Adrenal gland (tissue), 12 donors: ENCODE measurements around the gene ZAP70. TPM values are rescaled to one million over a fixed set of nuclear protein-coding genes. Genes with fewer than 3 reads are reported as not detected.

Source experiments
- DNase-seq, 7 donors: peaks; one replicate each; pipeline ENCODE4 v3.0.0-alpha.2; 2019 to 2020
- H3K27ac ChIP-seq, 5 donors: fragments of 200-600 bp; sonication (generic) in 4 of 5; 1 replicate in 3 of 5; 2 replicates in 2 of 5; pipeline versions ENCODE4 v1.5.1 to v1.8.0; 2016 to 2020; ENCODE audit warnings: mild to moderate bottlenecking in 1 of 5
- H3K27me3 ChIP-seq: fragments of 200-600 bp; 2 replicates; pipeline ENCODE4 v1.8.0; 2021
- H3K36me3 ChIP-seq, 2 donors: fragments of 200-600 bp; replicated peaks in 1 of 2; 1 replicate in 1 of 2; 2 replicates in 1 of 2; pipeline versions ENCODE4 v1.5.1 to v1.8.0; 2018 to 2022
- H3K4me1 ChIP-seq, 2 donors: fragments of 200-600 bp; replicated peaks in 1 of 2; 1 replicate in 1 of 2; 2 replicates in 1 of 2; pipeline versions ENCODE4 v1.5.1 to v1.8.0; 2018 to 2021
- H3K4me3 ChIP-seq, 4 donors: fragments of 200-600 bp; sonication (generic) in 3 of 4; one replicate each; pipeline ENCODE4 v1.5.1; 2016 to 2018
- H3K9me3 ChIP-seq, 3 donors: fragments of 200-600 bp; sonication (generic) in 1 of 3; replicated peaks in 1 of 3; 1 replicate in 2 of 3; 2 replicates in 1 of 3; pipeline versions ENCODE4 v1.5.1 to v1.8.0; 2016 to 2021
- POLR2A ChIP-seq, 2 donors: fragments of 450-650 bp; IDR thresholded peaks; one replicate each; pipeline ENCODE4 v1.6.1; 2017; ENCODE audit warnings: antibody characterized with exemption in 2 of 2, mild to moderate bottlenecking in 2 of 2, moderate library complexity in 1 of 2
- WGBS, 4 donors: extraction: QIAGEN DNeasy Blood & Tissue Kit in 2 of 4; methylation state at CpG; one replicate each; pipeline versions ENCODE4 v1.1.5 to v1.1.7; 2013 to 2017; 5-methylcytosine and 5-hydroxymethylcytosine counted together
- intact Hi-C, 2 donors: fragments of 100-400 bp; cut with DNase I; formaldehyde crosslinking; loops; one replicate each; pipeline versions ENCODE4 v1.14.1 to v1.15.0; 2022 to 2023
- polyA plus RNA-seq, 3 donors: library from polyadenylated mRNA; stranded (reverse); fragments of 200-250 nt in 2 of 3; fragments of 350-450 nt in 1 of 3; fragmentation: Illumina TruSeq in 1 of 3; extraction: RNeasy Lipid Tissue Mini Kit (QIAGEN cat#74804) in 1 of 3; gene quantifications; one replicate each; pipeline ENCODE4 v1.2.3, GENCODE V29; 2013 to 2014
- total RNA-seq, 9 donors: library from RNA; depleted of rRNA in 4 of 9; stranded (reverse); fragments of >200 nt in 4 of 9; fragments of 120-200 nt in 1 of 9; fragmentation: NEBNext Ultra II Directional in 1 of 9; extraction: Animal tissue kit (Norgen Biotek cat#: 25700) in 1 of 9; gene quantifications; one replicate each; pipeline versions ENCODE4 v1.1.0 to v1.2.4, GENCODE V29; 2013 to 2023
- TF ChIP-seq, protein P1 (sequence below), 6 experiments: fragments of 450-650 bp in 4 of 6; fragments of 200-600 bp in 2 of 6; sonication (generic) in 1 of 6; IDR thresholded peaks; 1 replicate in 5 of 6; 2 replicates in 1 of 6; pipeline versions ENCODE4 v1.5.1 to v1.8.0; 2016 to 2021; ENCODE audit warnings: antibody characterized with exemption in 6 of 6, mild to moderate bottlenecking in 2 of 6, moderate library complexity in 1 of 6
- donor health status: healthy with polysubstance abuse.
- donor health status: Bipolar disorder and iron deficiency.
- donor health status: DM: yes; HTN: yes; CAD: no.
- donor health status: DM: no; HTN: no; CAD: no.
- donor health status: DM: no; HTN: no; CAD: no.
- donor health status: DM: yes; HTN: yes; CAD: no.

The ZAP70 gene
- total and polyA plus RNA-seq, 12 donors = 0.33 to 8.3 (median 2.5) TPM

DNA sequence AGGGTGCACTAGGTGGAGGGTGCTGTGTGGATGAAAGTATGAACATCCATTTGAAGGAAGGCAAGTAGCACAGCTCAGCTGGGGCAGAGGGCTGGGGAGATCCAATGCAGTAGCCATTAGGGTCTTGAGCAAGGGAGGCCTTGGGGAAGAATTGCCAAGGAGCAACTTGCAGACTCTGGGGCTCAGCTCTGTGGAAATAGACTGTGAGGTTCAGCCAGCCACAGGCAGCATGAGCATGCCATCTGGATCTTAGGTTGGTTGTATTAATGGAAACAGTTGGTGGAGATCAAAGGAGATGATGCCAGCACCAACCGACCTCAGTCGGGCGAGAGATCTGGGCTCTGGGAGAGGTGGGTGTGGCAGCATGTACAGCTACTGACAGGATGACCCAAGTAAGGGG, 5.6 kb downstream of the ZAP70 start:
- Histone ChIP-seq H3K36me3 (no peaks in the 10 kb centered on the region), H3K27me3 (no peaks in the 10 kb centered on the region), H3K4me3 (no peak overlapping the region), H3K4me1 (no peaks in the 10 kb centered on the region), H3K27ac (no peak overlapping the region), H3K9me3 (no peaks in the 10 kb centered on the region)
- 61 to 80% (median 69%) methylated on average over 2 to 3 of the region's 3 CpGs for WGBS, 4 donors
- TF ChIP-seq, protein P1, sequence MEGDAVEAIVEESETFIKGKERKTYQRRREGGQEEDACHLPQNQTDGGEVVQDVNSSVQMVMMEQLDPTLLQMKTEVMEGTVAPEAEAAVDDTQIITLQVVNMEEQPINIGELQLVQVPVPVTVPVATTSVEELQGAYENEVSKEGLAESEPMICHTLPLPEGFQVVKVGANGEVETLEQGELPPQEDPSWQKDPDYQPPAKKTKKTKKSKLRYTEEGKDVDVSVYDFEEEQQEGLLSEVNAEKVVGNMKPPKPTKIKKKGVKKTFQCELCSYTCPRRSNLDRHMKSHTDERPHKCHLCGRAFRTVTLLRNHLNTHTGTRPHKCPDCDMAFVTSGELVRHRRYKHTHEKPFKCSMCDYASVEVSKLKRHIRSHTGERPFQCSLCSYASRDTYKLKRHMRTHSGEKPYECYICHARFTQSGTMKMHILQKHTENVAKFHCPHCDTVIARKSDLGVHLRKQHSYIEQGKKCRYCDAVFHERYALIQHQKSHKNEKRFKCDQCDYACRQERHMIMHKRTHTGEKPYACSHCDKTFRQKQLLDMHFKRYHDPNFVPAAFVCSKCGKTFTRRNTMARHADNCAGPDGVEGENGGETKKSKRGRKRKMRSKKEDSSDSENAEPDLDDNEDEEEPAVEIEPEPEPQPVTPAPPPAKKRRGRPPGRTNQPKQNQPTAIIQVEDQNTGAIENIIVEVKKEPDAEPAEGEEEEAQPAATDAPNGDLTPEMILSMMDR (IDR thresholded peaks at IDR 0.05) = no peak
- TF ChIP-seq POLR2A (IDR thresholded peaks at IDR 0.05) = no peak
- no peak for DNase-seq
- intact Hi-C loops = no loop called here

DNA sequence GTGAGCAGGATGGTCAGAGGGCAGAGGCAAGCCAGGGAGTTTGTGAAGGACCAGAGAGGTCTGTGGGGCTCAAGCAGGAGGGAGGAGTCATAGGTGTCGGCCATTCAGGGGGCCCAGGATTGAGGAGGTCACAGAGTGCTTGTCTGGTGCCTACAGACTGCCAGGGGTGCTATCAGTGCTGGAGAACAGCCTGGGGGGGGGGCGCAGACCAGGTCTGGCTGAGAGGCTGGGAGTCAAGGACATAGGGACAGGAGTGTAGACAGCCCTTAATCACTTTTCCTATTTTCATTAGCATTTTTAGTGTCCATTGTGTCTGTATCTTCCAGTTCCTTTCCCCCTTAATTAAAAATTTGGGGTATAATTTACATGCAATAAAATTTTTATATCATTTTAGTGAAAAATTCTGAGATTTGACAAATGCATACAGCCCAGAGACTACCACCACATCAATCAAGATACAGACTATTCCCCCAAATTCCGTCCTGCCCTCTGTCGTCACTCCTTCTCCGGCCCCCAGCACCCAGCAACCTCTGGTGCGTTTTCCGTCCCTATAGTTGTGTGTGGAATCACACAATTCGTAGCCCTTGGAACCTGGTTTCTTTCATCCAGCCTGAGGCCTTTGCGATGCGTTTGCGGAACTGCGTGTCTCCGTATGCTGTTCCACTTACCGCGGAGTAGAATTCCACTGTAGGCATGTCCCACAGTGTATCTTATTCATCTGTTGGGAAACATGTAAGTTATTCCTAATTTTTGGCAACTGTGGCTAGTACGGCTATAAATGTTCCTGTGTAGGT, 6.2 kb downstream of the ZAP70 start:
- intact Hi-C loops = no loop called here
- H3K4me3 ChIP-seq = no peak overlapping the region
- no peak for DNase-seq
- H3K9me3 ChIP-seq = no peaks in the 10 kb centered on the region
- TF ChIP-seq, protein P1 (IDR thresholded peaks at IDR 0.05) = no peak
- TF ChIP-seq POLR2A (IDR thresholded peaks at IDR 0.05) = no peak
- no peaks in the 10 kb centered on the region for H3K36me3 ChIP-seq
- 88 to 93% (median 90%) methylated on average over 16 of the region's 16 CpGs for WGBS, 4 donors
- H3K27me3 ChIP-seq = peaks cover 6% of the 10 kb centered on the region
- H3K4me1 ChIP-seq = no peaks in the 10 kb centered on the region
- H3K27ac ChIP-seq = no peak overlapping the region

DNA sequence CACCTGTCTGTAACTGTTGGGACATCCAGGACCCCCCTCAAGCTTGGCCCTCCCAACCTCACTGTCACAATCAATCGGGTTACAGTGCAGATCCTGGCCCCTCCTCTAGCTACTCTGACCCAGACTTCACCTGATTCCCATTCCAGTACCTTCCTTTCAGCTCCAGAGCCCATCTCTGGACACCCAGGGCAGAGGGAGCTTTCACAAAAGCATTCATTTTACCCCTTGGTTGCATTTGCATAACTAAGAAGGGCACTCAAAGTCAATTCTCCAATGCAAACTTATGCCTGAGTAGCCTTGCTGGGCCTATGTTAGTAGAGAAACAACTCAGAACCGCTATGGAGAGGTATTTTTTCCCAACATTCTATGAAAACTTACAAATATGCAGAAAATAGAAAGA, 7.4 kb downstream of the ZAP70 start:
- intact Hi-C loops = no loop called here
- H3K4me3 ChIP-seq = no peak overlapping the region
- WGBS, 4 donors = 72 to 89% (median 77%) methylated on average over 2 of the region's 2 CpGs
- H3K9me3 ChIP-seq = no peaks in the 10 kb centered on the region
- H3K4me1 ChIP-seq = no peaks in the 10 kb centered on the region
- TF ChIP-seq, protein P1 (IDR thresholded peaks at IDR 0.05) = no peak
- TF ChIP-seq POLR2A (IDR thresholded peaks at IDR 0.05) = no peak
- H3K27ac ChIP-seq = no peak overlapping the region
- peaks cover 6% of the 10 kb centered on the region for H3K27me3 ChIP-seq
- H3K36me3 ChIP-seq = no peaks in the 10 kb centered on the region
- DNase-seq = no peak

DNA sequence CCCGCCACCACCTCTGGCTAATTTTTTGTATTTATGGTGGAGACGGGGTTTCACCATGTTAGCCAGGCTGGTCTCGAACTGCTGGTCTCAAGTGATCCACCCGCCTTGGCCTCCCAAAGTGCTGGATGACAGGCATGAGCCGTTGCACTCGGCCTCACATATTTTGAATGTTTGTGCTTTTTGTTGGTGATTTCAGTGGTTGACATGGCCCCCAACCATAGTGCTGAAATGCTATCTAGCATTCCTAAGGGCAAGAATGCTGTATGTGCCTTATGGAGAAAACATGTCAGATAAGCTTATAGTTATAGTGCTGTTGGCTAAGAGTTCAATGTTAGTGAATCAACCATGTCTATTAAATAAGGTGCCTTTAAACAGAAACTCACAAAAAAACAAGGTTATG, 8.9 kb downstream of the ZAP70 start:
- H3K4me3 ChIP-seq = no peak overlapping the region
- no peak for DNase-seq
- intact Hi-C loops = no loop called here
- H3K36me3 ChIP-seq = no peaks in the 10 kb centered on the region
- WGBS, 4 donors = 84 to 93% (median 88%) methylated on average over 2 to 6 of the region's 6 CpGs
- H3K27me3 ChIP-seq = peaks cover 6% of the 10 kb centered on the region
- H3K9me3 ChIP-seq = no peaks in the 10 kb centered on the region
- H3K27ac ChIP-seq = no peak overlapping the region
- H3K4me1 ChIP-seq = no peaks in the 10 kb centered on the region
- no peak for TF ChIP-seq POLR2A (IDR thresholded peaks at IDR 0.05)
- TF ChIP-seq, protein P1 (IDR thresholded peaks at IDR 0.05) = no peak
